GM12864 (cell line): ENCODE data around the gene FAXC.

Source experiments
- DNase-seq: peaks from one replicate; pipeline ENCODE4 v3.0.0-alpha.2; 2011; ENCODE audit warnings: low read depth
- H3K4me3 ChIP-seq: 2 replicates; pipeline ENCODE4 v1.5.1; 2011; ENCODE audit warnings: mild to moderate bottlenecking, low read depth, low read length, control low read depth
- CTCF ChIP-seq: IDR thresholded peaks from 2 replicates; pipeline ENCODE4 v1.5.1; 2011; ENCODE audit warnings: low read depth, mild to moderate bottlenecking, moderate library complexity, low read length, control low read depth, inconsistent platforms; ENCODE audit errors: missing control alignments

Gene FAXC

GRCh38 chr6:99354983-99355382, 5.5 kb upstream of the FAXC start:
- no peak for DNase-seq
- no peak for TF ChIP-seq CTCF
- no peak overlapping the region for H3K4me3 ChIP-seq

- no peak for DNase-seq
- no peak overlapping the region for H3K4me3 ChIP-seq
- no peak for TF ChIP-seq CTCF
Measured at GRCh38 chr6:99353126-99353525, 3.7 kb upstream of the FAXC start.

- TF ChIP-seq CTCF, result no peak
- no peak for DNase-seq
Measured at GRCh38 chr6:99350573-99350972, 1.1 kb upstream of the FAXC start.

GRCh38 chr6:99348288-99349170, 945 bp downstream of the FAXC start:
- TF ChIP-seq CTCF, result no peak
- no peak for DNase-seq
- no peak overlapping the region for H3K4me3 ChIP-seq

More at GRCh38 chr6:99350573-99350972, 1.1 kb upstream of the FAXC start:
- H3K4me3 ChIP-seq, result no peak overlapping the region

GRCh38 chr6:99347804-99348203, 1.7 kb downstream of the FAXC start:
- no peak for TF ChIP-seq CTCF
- no peak overlapping the region for H3K4me3 ChIP-seq
- DNase-seq, result no peak

GRCh38 chr6:99346595-99346994, 2.9 kb downstream of the FAXC start:
- H3K4me3 ChIP-seq, result no peak overlapping the region
- TF ChIP-seq CTCF, result no peak
- no peak for DNase-seq

- DNase-seq, result no peak
- no peak for TF ChIP-seq CTCF
- H3K4me3 ChIP-seq, result no peak overlapping the region
Measured at GRCh38 chr6:99345164-99345563, 4.3 kb downstream of the FAXC start.
